ENCODE data around the gene C21orf58.

C21orf58 gene

DNA sequence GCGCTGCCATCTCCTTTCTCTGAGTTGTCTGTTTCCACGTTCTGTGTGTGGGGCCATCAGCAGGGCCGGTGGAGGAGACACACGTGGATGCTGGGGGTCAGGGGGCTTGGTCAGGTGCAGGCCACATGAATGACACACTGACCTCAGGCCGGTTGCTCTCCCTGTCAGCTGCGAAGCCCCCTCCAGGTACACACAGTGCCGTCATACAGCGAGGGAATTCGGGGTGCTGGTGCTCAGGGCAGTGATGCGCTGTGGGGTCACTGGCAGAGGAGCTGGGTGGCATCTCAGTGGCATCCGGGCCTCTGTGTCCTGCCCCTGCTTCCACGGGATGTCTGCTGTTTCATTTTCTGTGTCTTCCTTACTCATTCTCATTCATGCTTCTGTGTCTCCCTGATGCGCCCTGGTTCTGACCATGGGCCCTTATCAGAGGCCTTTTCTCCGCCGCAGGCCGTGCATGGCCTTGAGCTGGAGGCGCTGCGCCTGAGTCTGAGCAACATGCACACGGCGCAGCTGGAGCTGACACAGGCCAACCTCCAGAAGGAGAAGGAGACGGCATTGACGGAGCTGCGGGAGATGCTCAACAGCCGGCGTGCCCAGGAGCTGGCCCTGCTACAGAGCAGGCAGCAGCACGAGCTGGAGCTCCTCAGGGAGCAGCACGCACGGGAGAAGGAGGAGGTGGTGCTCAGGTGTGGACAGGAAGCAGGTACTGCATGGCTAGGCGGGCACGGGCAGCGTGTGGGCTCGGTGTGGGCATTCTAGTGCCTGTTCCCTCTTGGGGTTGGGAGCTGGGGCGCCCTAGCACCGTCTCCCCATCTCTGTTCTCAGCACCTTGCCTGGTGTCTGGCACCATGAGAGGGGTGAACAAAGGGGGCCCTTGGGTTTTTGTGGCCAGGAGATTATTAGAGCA is 22.9 kb upstream of the C21orf58 start:
- TF ChIP-seq, protein P1, sequence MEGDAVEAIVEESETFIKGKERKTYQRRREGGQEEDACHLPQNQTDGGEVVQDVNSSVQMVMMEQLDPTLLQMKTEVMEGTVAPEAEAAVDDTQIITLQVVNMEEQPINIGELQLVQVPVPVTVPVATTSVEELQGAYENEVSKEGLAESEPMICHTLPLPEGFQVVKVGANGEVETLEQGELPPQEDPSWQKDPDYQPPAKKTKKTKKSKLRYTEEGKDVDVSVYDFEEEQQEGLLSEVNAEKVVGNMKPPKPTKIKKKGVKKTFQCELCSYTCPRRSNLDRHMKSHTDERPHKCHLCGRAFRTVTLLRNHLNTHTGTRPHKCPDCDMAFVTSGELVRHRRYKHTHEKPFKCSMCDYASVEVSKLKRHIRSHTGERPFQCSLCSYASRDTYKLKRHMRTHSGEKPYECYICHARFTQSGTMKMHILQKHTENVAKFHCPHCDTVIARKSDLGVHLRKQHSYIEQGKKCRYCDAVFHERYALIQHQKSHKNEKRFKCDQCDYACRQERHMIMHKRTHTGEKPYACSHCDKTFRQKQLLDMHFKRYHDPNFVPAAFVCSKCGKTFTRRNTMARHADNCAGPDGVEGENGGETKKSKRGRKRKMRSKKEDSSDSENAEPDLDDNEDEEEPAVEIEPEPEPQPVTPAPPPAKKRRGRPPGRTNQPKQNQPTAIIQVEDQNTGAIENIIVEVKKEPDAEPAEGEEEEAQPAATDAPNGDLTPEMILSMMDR (IDR thresholded peaks at IDR 0.05), result no peak
- Histone ChIP-seq H3K4me3 (ENCODE audit: low read depth, low read length) (no peak overlapping the region), H3K27ac (no peak overlapping the region), H3K9ac (no peak overlapping the region), H3K9me3 (ENCODE audit: control insufficient read depth, low read length) (no peaks in the 10 kb centered on the region), H3K4me1 (no peaks in the 10 kb centered on the region), H3K27me3 (ENCODE audit: control insufficient read depth, insufficient read depth, low read length) (no peaks in the 10 kb centered on the region), H2AFZ (no peak overlapping the region), H3K79me2 (no peaks in the 10 kb centered on the region), H3K36me3 (ENCODE audit: control insufficient read depth, insufficient read depth, low read length) (no peaks in the 10 kb centered on the region), H3K4me2 (ENCODE audit: low read length) (no peak overlapping the region)

DNA sequence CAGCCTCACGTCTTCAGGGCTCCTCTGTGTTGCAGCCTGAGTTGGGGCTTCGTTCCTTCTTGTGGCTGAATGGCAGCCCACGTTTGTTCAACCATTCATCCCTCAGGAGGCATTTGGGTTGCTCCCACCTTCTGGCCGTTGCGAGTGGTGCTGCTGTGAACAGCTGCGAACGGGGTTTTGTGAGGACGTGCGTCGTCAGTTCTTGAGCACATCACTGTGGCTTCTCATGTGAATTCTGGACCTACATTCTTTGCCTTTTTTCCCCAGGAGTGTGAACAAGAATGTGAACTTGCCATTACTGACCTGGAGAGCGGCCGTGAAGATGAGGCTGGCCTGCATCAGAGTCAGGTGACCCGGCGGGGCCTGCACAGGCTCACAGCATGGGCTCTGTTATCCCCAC is 22.2 kb upstream of the C21orf58 start:
- H3K9me3 ChIP-seq (ENCODE audit: control insufficient read depth, low read length), result no peaks in the 10 kb centered on the region
- no peak overlapping the region for H3K27ac ChIP-seq
- no peak overlapping the region for H3K4me3 ChIP-seq (ENCODE audit: low read depth, low read length)
- H3K79me2 ChIP-seq, result no peaks in the 10 kb centered on the region
- H3K4me1 ChIP-seq, result no peaks in the 10 kb centered on the region
- no peak overlapping the region for H2AFZ ChIP-seq
- no peaks in the 10 kb centered on the region for H3K27me3 ChIP-seq (ENCODE audit: control insufficient read depth, insufficient read depth, low read length)
- no peaks in the 10 kb centered on the region for H3K36me3 ChIP-seq (ENCODE audit: control insufficient read depth, insufficient read depth, low read length)
- H3K4me2 ChIP-seq (ENCODE audit: low read length), result no peak overlapping the region
- H3K9ac ChIP-seq, result no peak overlapping the region
- TF ChIP-seq, protein P1 (IDR thresholded peaks at IDR 0.05), result no peak

DNA sequence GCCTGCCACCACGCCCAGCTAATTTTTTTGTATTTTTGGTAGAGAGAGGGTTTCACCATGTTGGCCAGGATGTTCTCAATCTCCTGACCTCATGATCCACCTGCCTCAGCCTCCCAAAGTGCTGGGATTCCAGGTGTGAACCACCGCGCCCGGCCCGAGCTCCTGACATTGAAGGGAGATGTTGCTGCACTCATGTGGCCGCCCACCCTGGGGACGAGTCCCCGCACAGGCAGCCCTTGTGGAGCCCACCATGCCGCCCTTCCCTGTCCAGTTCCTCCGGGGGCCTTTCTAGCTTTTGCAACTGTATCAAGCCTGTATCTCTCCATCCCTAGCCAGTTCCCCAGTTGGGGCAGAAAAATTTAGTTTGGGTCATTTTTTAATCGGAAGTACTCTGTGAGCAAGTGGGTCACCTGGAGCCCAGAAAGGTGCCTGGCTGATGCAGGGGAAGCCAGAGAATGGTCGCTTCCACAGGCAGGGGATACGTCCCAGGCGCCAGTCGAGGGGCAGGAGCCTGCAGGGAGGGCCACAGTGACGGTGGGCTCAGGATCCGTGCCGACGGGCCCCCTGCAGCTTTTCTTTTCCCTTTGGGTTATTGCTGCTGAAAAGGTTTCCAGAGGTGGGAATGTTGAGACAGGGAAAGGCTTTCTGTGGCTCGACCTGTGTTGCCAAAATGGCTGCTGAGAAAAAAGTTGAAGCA is 20.7 kb upstream of the C21orf58 start:
- no peak overlapping the region for H2AFZ ChIP-seq
- H3K79me2 ChIP-seq, result no peaks in the 10 kb centered on the region
- no peak overlapping the region for H3K4me3 ChIP-seq (ENCODE audit: low read depth, low read length)
- H3K9ac ChIP-seq, result no peak overlapping the region
- no peaks in the 10 kb centered on the region for H3K27me3 ChIP-seq (ENCODE audit: control insufficient read depth, insufficient read depth, low read length)
- no peaks in the 10 kb centered on the region for H3K9me3 ChIP-seq (ENCODE audit: control insufficient read depth, low read length)
- TF ChIP-seq, protein P1 (IDR thresholded peaks at IDR 0.05), result no peak
- H3K4me2 ChIP-seq (ENCODE audit: low read length), result no peak overlapping the region
- H3K27ac ChIP-seq, result no peak overlapping the region
- H3K4me1 ChIP-seq, result no peaks in the 10 kb centered on the region
- no peaks in the 10 kb centered on the region for H3K36me3 ChIP-seq (ENCODE audit: control insufficient read depth, insufficient read depth, low read length)

DNA sequence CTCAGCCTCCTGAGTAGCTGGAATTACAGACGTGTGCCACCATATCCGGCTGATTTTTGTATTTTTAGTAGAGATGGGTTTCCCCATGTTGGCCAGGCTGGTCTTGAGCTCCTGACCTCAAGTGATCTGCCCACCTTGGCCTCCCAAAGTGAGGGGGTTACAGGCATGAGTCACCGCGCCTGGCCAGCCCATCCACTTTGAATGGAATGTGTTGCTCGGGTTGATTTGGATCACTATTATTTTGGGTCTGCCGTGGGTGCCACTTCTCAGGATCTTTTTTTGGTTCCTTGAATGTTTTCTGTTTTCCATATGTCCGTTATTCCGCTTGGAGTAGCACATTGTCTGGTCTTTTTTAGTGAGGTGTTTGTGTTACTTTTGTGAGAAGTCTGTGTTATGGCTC is 17.3 kb upstream of the C21orf58 start:
- Histone ChIP-seq H3K79me2 (peaks cover 3% of the 10 kb centered on the region), H3K27ac (no peak overlapping the region), H3K9me3 (ENCODE audit: control insufficient read depth, low read length) (no peaks in the 10 kb centered on the region), H3K27me3 (ENCODE audit: control insufficient read depth, insufficient read depth, low read length) (no peaks in the 10 kb centered on the region), H2AFZ (no peak overlapping the region), H3K4me1 (no peaks in the 10 kb centered on the region), H3K4me2 (ENCODE audit: low read length) (no peak overlapping the region), H3K9ac (no peak overlapping the region), H3K4me3 (ENCODE audit: low read depth, low read length) (no peak overlapping the region), H3K36me3 (ENCODE audit: control insufficient read depth, insufficient read depth, low read length) (no peaks in the 10 kb centered on the region)
- TF ChIP-seq, protein P1 (IDR thresholded peaks at IDR 0.05), result no peak

All from parathyroid adenoma (tissue), 2 donors.